Karpas-422 (cell line): ENCODE data around the gene ODAD2. TPM values are rescaled to one million over a fixed set of nuclear protein-coding genes. Genes with fewer than 3 reads are reported as not detected.

Experiments
- DNase-seq: peaks from one replicate; pipeline ENCODE4 v3.0.0-alpha.2; 2015
- H2AFZ ChIP-seq: fragments of 200-600 bp; sonication (generic); 2 replicates; pipeline ENCODE4 v1.6.1; 2014; ENCODE audit warnings: antibody characterized with exemption, low read length, mixed read lengths
- H3K27ac ChIP-seq: fragments of 200-600 bp; sonication (generic); 2 replicates; pipeline ENCODE4 v1.5.1; 2014; ENCODE audit warnings: mild to moderate bottlenecking, low read length, moderate library complexity
- H3K27me3 ChIP-seq: fragments of 200-600 bp; sonication (generic); 2 replicates; pipeline ENCODE4 v1.6.1; 2014; ENCODE audit warnings: low read length, mixed read lengths
- H3K36me3 ChIP-seq: fragments of 200-600 bp; sonication (generic); 2 replicates; pipeline ENCODE4 v1.6.1; 2014; ENCODE audit warnings: low read length, mixed read lengths; ENCODE audit not compliant: insufficient read depth
- H3K4me1 ChIP-seq: fragments of 200-600 bp; sonication (generic); 2 replicates; pipeline ENCODE4 v1.6.1; 2014; ENCODE audit warnings: mild to moderate bottlenecking, low read length, mixed read lengths
- H3K4me2 ChIP-seq: fragments of 200-600 bp; sonication (generic); 2 replicates; pipeline ENCODE4 v1.6.1; 2014; ENCODE audit warnings: low read length, low read depth, mild to moderate bottlenecking; ENCODE audit not compliant: poor library complexity, severe bottlenecking
- H3K4me3 ChIP-seq: fragments of 200-600 bp; sonication (generic); 2 replicates; pipeline ENCODE4 v1.5.1; 2014; ENCODE audit warnings: mild to moderate bottlenecking, antibody characterized with exemption, low read length, mixed read lengths
- H3K79me2 ChIP-seq: fragments of 200-600 bp; sonication (generic); 2 replicates; pipeline ENCODE4 v1.6.1; 2014; ENCODE audit warnings: mild to moderate bottlenecking, low read length, mixed read lengths
- H3K9ac ChIP-seq: fragments of 200-600 bp; sonication (generic); 2 replicates; pipeline ENCODE4 v1.6.0; 2014; ENCODE audit warnings: low read length
- H3K9me2 ChIP-seq: fragments of 200-600 bp; sonication (generic), shearing (Covaris generic); replicated peaks from 2 replicates; pipeline ENCODE4 v1.6.0; 2014; ENCODE audit warnings: mild to moderate bottlenecking, low read length, moderate library complexity; ENCODE audit not compliant: insufficient read depth
- H3K9me3 ChIP-seq: fragments of 300-700, 200-600 bp; sonication (generic); 2 replicates; pipeline ENCODE4 v1.6.1; 2014; ENCODE audit warnings: low read length, mixed read lengths
- H4K20me1 ChIP-seq: fragments of 200-600 bp; sonication (generic); 2 replicates; pipeline ENCODE4 v1.6.1; 2014; ENCODE audit warnings: mild to moderate bottlenecking, antibody characterized with exemption, low read length, low read depth; ENCODE audit not compliant: insufficient read depth
- total RNA-seq: library from RNA; depleted of rRNA; stranded (reverse); fragments of >200 nt; shearing (Covaris generic); gene quantifications from 2 replicates; pipeline ENCODE4 v1.2.3, GENCODE V29; 2014; ENCODE audit warnings: low replicate concordance

ODAD2 gene
- total RNA-seq, 1 experiment from 2014 or later = not detected

DNA sequence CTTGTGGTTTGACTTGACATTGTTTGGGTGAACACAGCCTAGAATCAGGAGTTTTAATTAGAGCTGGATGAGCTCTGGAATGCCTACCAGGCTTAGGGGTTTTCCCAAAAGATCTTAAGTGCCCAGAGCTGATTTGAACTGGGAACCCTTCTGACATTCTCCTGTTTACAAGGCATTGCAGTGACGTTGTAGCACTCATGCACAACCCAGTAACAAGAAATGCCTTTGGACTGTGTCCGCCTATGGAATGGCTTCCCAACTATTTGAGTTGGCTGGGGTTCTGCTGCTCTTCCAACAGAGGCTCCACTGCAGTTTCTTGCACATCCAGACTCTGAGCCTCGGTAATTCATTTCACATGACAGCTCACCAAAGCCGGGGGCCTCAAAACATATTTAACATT is 176.6 kb downstream of the ODAD2 start:
- H3K36me3 ChIP-seq = no peaks in the 10 kb centered on the region
- H3K4me2 ChIP-seq = no peak overlapping the region
- no peaks in the 10 kb centered on the region for H3K9me3 ChIP-seq
- H3K4me3 ChIP-seq = no peak overlapping the region
- DNase-seq = no peak
- no peaks in the 10 kb centered on the region for H3K79me2 ChIP-seq
- no peak overlapping the region for H3K9ac ChIP-seq
- no peaks in the 10 kb centered on the region for H3K9me2 ChIP-seq
- no peaks in the 10 kb centered on the region for H4K20me1 ChIP-seq
- no peak overlapping the region for H3K27ac ChIP-seq
- no peaks in the 10 kb centered on the region for H3K27me3 ChIP-seq
- no peaks in the 10 kb centered on the region for H3K4me1 ChIP-seq
- H2AFZ ChIP-seq = no peak overlapping the region

DNA sequence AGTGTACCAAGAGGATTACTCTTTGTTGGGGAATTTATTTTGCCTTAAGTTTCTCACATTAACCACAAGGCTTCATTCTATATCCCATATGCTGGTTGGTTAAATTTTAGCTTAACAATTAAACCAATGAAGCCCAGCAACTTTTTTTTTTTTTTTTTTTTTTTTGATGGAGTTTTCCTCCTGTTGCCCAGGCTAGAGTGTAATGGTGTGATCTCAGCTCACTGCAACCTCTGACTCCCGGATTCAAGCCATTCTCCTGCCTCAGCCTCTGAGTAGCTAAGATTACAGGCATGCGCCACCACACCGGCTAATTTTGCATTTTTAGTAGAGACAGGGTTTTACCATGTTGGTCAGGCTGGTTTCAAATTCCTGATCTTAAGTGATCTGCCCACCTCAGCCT is 178.2 kb downstream of the ODAD2 start:
- Histone ChIP-seq H3K36me3 (no peaks in the 10 kb centered on the region), H3K4me3 (no peak overlapping the region), H3K4me1 (no peaks in the 10 kb centered on the region), H3K27ac (no peak overlapping the region), H4K20me1 (no peaks in the 10 kb centered on the region), H3K27me3 (no peaks in the 10 kb centered on the region), H3K79me2 (no peaks in the 10 kb centered on the region), H2AFZ (no peak overlapping the region), H3K9ac (no peak overlapping the region), H3K9me3 (no peaks in the 10 kb centered on the region), H3K4me2 (no peak overlapping the region), H3K9me2 (no peaks in the 10 kb centered on the region)
- no peak for DNase-seq

DNA sequence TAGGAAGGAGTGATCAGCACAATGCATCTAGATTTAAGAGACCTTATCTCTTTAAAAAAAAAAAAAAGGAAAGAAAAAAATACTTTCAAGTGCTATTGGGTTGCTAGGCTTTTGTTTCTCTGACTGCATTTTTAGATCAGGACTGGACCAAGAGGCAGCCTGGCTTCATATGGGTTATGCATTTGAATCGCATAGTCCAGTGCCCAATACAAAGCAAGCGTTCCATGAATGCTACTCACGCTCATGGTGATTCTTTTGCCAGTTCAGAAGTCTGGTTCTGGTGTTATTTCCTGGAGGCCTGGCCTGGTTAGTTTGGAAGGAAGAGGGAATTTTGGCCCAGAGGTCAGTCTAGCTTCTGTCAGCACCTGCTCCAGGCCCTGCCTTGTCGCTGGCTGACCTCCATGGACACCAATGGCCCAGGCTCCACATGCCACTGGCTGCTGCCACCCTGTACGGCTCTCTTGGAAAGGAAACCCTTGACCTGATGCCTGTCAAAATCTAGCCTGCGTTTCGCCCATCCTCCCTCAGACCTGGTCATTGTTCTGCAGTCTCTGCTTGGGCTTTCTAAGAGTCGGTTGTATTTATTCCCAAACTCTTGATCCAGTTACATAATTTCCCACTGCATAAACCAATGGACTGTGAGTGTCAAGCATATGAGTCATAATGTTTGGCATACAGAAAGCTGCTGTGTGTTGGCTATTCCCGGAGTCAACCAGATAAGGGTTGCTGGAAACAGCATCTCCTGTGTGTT is 178.9 kb downstream of the ODAD2 start:
- Histone ChIP-seq H3K27me3 (no peaks in the 10 kb centered on the region), H3K79me2 (no peaks in the 10 kb centered on the region), H3K4me2 (no peak overlapping the region), H3K27ac (no peak overlapping the region), H3K9me3 (no peaks in the 10 kb centered on the region), H3K4me1 (no peaks in the 10 kb centered on the region), H3K9ac (no peak overlapping the region), H3K4me3 (no peak overlapping the region), H2AFZ (no peak overlapping the region), H4K20me1 (no peaks in the 10 kb centered on the region), H3K36me3 (no peaks in the 10 kb centered on the region), H3K9me2 (no peaks in the 10 kb centered on the region)
- DNase-seq = no peak

DNA sequence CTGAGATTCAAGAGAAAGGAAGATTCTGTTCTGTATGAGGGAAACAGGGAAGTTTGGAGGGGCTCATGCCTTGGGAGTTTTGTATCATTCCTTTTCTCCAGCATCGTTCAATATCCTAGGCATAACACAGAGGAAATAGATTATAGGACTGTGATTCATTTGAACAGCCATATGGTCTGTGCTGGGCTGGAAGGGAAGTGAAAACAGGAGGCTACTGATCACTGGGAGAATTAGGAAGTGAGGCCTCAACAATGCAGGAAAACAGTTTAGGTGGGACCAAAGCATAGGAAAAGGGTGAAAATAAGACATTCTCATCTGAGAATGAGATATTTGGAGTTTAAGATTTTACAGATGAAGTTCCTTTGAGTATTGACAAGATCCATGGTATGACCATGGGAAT is 182.6 kb downstream of the ODAD2 start:
- Histone ChIP-seq H3K4me1 (no peaks in the 10 kb centered on the region), H2AFZ (no peak overlapping the region), H3K4me3 (no peak overlapping the region), H3K9me2 (no peaks in the 10 kb centered on the region), H3K27ac (no peak overlapping the region), H3K9me3 (no peaks in the 10 kb centered on the region), H4K20me1 (no peaks in the 10 kb centered on the region), H3K79me2 (no peaks in the 10 kb centered on the region), H3K9ac (no peak overlapping the region), H3K27me3 (no peaks in the 10 kb centered on the region), H3K36me3 (no peaks in the 10 kb centered on the region), H3K4me2 (no peak overlapping the region)
- DNase-seq = no peak

DNA sequence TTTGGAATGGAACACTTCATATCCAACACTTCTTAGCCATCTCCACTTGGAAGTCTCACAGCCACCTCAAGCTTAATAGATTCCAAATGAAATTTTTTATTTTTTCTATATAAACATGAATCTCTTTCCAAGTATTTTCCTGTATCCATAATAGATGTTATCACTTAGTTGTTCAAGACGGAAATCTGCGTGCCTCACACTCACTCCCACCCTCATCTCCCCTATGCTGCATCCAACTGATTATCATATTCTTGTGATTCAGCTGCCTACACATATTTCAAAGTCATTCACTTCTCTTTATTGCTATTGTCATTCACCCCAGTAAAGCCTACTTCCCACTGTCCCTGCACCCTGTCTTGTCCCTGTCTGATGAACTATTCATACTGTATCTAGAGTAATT is 183.0 kb downstream of the ODAD2 start:
- Histone ChIP-seq H3K4me3 (no peak overlapping the region), H2AFZ (no peak overlapping the region), H3K27ac (no peak overlapping the region), H3K27me3 (no peaks in the 10 kb centered on the region), H3K9me3 (no peaks in the 10 kb centered on the region), H3K9me2 (no peaks in the 10 kb centered on the region), H3K4me1 (no peaks in the 10 kb centered on the region), H3K36me3 (no peaks in the 10 kb centered on the region), H4K20me1 (no peaks in the 10 kb centered on the region), H3K9ac (no peak overlapping the region), H3K4me2 (no peak overlapping the region), H3K79me2 (no peaks in the 10 kb centered on the region)
- DNase-seq = no peak

DNA sequence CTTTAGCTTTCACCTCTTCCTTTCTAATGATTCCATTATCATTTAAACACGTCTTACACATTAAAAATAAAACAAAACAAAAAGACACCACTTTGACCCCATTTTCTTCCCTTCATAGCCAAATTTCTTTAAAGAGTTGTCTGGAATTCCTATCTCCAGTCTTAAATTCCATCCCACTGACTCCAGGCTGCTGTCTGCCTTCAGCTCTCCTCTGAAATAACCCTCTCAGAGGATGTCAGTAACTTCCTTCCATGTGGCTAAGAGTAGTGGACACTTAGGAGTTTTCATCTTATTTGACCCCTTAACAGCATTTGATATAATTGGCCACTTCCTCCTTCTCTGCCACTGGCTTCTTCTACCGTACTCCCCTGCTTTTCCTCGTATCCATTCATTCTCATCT is 183.6 kb downstream of the ODAD2 start:
- Histone ChIP-seq H3K9me3 (no peaks in the 10 kb centered on the region), H2AFZ (no peak overlapping the region), H3K4me3 (no peak overlapping the region), H3K4me1 (no peaks in the 10 kb centered on the region), H3K9me2 (no peaks in the 10 kb centered on the region), H3K36me3 (no peaks in the 10 kb centered on the region), H3K27me3 (no peaks in the 10 kb centered on the region), H3K9ac (no peak overlapping the region), H3K4me2 (no peak overlapping the region), H3K79me2 (no peaks in the 10 kb centered on the region), H3K27ac (no peak overlapping the region), H4K20me1 (no peaks in the 10 kb centered on the region)
- no peak for DNase-seq

DNA sequence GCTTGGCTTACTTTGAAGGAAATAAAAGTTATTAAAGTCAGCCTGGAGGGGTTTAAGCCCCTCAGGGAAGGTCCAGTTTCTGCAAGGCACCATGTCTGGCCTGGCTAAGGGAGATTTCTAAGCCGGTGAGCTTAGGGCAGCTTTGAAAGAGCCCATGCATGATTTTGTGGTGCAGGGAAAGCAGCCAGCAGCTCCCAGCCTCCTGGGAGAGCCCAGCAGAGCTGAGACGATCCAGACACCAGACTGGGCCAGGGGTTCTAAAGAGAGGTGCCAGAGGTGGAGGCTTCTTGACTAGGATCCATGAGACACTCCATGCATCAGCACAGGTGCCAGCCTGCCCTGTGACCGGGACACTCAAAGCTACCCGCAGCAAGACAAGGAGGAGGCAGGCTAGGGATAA is 193.7 kb downstream of the ODAD2 start:
- H3K4me3 ChIP-seq = no peak overlapping the region
- H3K9me3 ChIP-seq = no peaks in the 10 kb centered on the region
- H3K36me3 ChIP-seq = no peaks in the 10 kb centered on the region
- H4K20me1 ChIP-seq = no peaks in the 10 kb centered on the region
- H2AFZ ChIP-seq = no peak overlapping the region
- no peak for DNase-seq
- no peak overlapping the region for H3K9ac ChIP-seq
- H3K4me2 ChIP-seq = no peak overlapping the region
- H3K79me2 ChIP-seq = no peaks in the 10 kb centered on the region
- no peaks in the 10 kb centered on the region for H3K9me2 ChIP-seq
- no peak overlapping the region for H3K27ac ChIP-seq
- 0 out of 2 replicates have a peak, but pooled peaks cover 6% of the 10 kb centered on the region for H3K27me3 ChIP-seq
- H3K4me1 ChIP-seq = no peaks in the 10 kb centered on the region

DNA sequence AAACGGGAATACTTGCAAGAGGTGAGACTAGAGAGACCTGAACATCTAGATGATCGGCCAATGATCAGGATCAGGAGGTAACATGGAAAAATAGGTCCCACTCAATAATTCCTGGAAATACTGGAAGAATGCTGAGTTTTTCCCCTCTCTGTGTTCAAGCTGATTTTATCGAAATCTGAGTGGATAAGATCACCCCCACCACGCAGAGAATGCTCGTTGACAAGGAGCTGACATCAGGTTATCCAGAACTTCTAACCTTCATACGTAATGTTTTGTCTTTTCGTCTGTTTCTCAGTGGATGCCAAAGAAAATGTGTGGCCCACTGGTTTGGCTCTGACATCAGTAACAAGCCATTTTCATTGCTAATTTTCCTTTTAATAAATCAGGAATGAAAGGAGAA is 194.7 kb downstream of the ODAD2 start:
- Histone ChIP-seq H3K4me2 (no peak overlapping the region), H3K9me3 (no peaks in the 10 kb centered on the region), H3K4me1 (no peaks in the 10 kb centered on the region), H3K4me3 (no peak overlapping the region), H2AFZ (no peak overlapping the region), H3K79me2 (no peaks in the 10 kb centered on the region), H3K36me3 (no peaks in the 10 kb centered on the region), H3K9ac (no peak overlapping the region), H3K9me2 (no peaks in the 10 kb centered on the region), H3K27ac (no peak overlapping the region), H4K20me1 (no peaks in the 10 kb centered on the region), H3K27me3 (0 out of 2 replicates have a peak, but pooled peaks cover 6% of the 10 kb centered on the region)
- DNase-seq = no peak
